ENCODE results near the gene GRAP2. TPM values are rescaled to one million over a fixed set of nuclear protein-coding genes. Genes with fewer than 3 reads are reported as not detected.

The GRAP2 gene
- total and polyA plus RNA-seq, 9 of the 15 experiments (the other 6 are each of a cell fraction or from before 2014, with no cell fraction given) = 4.8 to 88.7 (median 60.4) TPM

DNA sequence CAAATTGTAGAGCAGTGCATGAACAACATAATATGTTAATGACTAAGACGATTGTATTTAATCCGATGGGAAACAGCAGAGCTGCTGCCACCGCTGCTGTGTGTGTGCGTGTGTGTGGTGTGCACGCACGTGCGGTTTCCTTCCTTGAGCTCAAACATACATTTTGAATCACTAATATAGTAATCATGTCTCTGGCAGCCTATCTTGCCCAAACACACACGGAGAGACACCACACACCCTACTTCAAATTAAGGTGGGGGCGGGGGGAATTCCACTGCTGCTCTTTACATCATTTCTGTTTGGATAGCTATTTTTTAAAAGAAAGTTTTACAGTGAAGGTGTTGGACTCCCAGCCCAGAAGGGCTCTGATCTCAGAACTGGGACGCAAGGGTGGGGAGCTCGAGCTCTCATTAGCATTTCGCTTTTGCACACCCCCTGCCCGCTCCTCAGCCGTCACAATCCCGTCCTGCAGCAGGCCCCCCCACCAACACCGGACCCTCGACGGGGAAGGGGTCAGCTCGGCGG is 93.2 kb downstream of the GRAP2 start (continued):
- TF ChIP-seq, protein P1, sequence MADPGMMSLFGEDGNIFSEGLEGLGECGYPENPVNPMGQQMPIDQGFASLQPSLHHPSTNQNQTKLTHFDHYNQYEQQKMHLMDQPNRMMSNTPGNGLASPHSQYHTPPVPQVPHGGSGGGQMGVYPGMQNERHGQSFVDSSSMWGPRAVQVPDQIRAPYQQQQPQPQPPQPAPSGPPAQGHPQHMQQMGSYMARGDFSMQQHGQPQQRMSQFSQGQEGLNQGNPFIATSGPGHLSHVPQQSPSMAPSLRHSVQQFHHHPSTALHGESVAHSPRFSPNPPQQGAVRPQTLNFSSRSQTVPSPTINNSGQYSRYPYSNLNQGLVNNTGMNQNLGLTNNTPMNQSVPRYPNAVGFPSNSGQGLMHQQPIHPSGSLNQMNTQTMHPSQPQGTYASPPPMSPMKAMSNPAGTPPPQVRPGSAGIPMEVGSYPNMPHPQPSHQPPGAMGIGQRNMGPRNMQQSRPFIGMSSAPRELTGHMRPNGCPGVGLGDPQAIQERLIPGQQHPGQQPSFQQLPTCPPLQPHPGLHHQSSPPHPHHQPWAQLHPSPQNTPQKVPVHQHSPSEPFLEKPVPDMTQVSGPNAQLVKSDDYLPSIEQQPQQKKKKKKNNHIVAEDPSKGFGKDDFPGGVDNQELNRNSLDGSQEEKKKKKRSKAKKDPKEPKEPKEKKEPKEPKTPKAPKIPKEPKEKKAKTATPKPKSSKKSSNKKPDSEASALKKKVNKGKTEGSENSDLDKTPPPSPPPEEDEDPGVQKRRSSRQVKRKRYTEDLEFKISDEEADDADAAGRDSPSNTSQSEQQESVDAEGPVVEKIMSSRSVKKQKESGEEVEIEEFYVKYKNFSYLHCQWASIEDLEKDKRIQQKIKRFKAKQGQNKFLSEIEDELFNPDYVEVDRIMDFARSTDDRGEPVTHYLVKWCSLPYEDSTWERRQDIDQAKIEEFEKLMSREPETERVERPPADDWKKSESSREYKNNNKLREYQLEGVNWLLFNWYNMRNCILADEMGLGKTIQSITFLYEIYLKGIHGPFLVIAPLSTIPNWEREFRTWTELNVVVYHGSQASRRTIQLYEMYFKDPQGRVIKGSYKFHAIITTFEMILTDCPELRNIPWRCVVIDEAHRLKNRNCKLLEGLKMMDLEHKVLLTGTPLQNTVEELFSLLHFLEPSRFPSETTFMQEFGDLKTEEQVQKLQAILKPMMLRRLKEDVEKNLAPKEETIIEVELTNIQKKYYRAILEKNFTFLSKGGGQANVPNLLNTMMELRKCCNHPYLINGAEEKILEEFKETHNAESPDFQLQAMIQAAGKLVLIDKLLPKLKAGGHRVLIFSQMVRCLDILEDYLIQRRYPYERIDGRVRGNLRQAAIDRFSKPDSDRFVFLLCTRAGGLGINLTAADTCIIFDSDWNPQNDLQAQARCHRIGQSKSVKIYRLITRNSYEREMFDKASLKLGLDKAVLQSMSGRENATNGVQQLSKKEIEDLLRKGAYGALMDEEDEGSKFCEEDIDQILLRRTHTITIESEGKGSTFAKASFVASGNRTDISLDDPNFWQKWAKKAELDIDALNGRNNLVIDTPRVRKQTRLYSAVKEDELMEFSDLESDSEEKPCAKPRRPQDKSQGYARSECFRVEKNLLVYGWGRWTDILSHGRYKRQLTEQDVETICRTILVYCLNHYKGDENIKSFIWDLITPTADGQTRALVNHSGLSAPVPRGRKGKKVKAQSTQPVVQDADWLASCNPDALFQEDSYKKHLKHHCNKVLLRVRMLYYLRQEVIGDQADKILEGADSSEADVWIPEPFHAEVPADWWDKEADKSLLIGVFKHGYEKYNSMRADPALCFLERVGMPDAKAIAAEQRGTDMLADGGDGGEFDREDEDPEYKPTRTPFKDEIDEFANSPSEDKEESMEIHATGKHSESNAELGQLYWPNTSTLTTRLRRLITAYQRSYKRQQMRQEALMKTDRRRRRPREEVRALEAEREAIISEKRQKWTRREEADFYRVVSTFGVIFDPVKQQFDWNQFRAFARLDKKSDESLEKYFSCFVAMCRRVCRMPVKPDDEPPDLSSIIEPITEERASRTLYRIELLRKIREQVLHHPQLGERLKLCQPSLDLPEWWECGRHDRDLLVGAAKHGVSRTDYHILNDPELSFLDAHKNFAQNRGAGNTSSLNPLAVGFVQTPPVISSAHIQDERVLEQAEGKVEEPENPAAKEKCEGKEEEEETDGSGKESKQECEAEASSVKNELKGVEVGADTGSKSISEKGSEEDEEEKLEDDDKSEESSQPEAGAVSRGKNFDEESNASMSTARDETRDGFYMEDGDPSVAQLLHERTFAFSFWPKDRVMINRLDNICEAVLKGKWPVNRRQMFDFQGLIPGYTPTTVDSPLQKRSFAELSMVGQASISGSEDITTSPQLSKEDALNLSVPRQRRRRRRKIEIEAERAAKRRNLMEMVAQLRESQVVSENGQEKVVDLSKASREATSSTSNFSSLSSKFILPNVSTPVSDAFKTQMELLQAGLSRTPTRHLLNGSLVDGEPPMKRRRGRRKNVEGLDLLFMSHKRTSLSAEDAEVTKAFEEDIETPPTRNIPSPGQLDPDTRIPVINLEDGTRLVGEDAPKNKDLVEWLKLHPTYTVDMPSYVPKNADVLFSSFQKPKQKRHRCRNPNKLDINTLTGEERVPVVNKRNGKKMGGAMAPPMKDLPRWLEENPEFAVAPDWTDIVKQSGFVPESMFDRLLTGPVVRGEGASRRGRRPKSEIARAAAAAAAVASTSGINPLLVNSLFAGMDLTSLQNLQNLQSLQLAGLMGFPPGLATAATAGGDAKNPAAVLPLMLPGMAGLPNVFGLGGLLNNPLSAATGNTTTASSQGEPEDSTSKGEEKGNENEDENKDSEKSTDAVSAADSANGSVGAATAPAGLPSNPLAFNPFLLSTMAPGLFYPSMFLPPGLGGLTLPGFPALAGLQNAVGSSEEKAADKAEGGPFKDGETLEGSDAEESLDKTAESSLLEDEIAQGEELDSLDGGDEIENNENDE (IDR thresholded peaks at IDR 0.05; ENCODE audit: low read depth, low read length) = no peak

All from K562 (cell line).